Activated T-helper 2 cell treated with anti-CD3 and anti-CD28 coated beads, Interferon-gamma antibody, Interleukin-2, Interleukin-4, amounts not matched to agents 10 μg/mL and 5 μg/mL and 100 μg/mL, durations not matched to agents 14 hours and 24 hours and 36 hours (primary cell): ENCODE results near the gene CACNA1D. TPM values are rescaled to one million over a fixed set of nuclear protein-coding genes. Genes with fewer than 3 reads are reported as not detected.

ENCODE experiments used
- DNase-seq: peaks from one replicate; pipeline ENCODE4 v3.0.0; 2021; ENCODE audit warnings: low spot score
- H3K27ac Mint-ChIP-seq: one replicate; pipeline ENCODE4 v1.8.0; 2021; ENCODE audit warnings: mixed read lengths
- H3K27me3 Mint-ChIP-seq: one replicate; pipeline ENCODE4 v1.8.0; 2021; ENCODE audit warnings: low read depth, mixed read lengths
- H3K36me3 Mint-ChIP-seq: one replicate; pipeline ENCODE4 v1.8.0; 2021; ENCODE audit warnings: low read depth, mixed read lengths
- H3K4me1 Mint-ChIP-seq: one replicate; pipeline ENCODE4 v1.8.0; 2021; ENCODE audit warnings: low read depth, mixed read lengths
- H3K4me3 Mint-ChIP-seq: one replicate; pipeline ENCODE4 v1.8.0; 2021; ENCODE audit warnings: low read depth, mild to moderate bottlenecking, moderate library complexity, mixed read lengths
- H3K9me3 Mint-ChIP-seq: one replicate; pipeline ENCODE4 v1.8.0; 2021; ENCODE audit warnings: mixed read lengths
- intact Hi-C: fragments of 100-400 bp; cut with micrococcal nuclease; formaldehyde crosslinking; loops from one replicate; pipeline ENCODE4 v1.15.1; 2023
- total RNA-seq: library from RNA; stranded (reverse); gene quantifications from 2 replicates; pipeline ENCODE4 v1.2.3, GENCODE V29; 2022

Gene CACNA1D
- total RNA-seq, 1 donor from 2014 or later: 9.3 TPM

- intact Hi-C loops: no loop called here
- no peak overlapping the region for H3K27ac Mint-ChIP-seq
These were observed 177.0 kb downstream of the CACNA1D start for GRCh38 chr3:53671192-53671960.

GRCh38 chr3:53671961-53672299 is 177.5 kb downstream of the CACNA1D start:
- intact Hi-C loops: no loop called here
- no peaks in the 10 kb centered on the region for H3K4me1 Mint-ChIP-seq
- H3K27ac Mint-ChIP-seq: no peak overlapping the region
- DNase-seq: no peak
- H3K27me3 Mint-ChIP-seq: peaks cover 29% of the 10 kb centered on the region
- H3K36me3 Mint-ChIP-seq: no peaks in the 10 kb centered on the region
- no peaks in the 10 kb centered on the region for H3K9me3 Mint-ChIP-seq
- H3K4me3 Mint-ChIP-seq: no peak overlapping the region

More at GRCh38 chr3:53671192-53671960, 177.0 kb downstream of the CACNA1D start:
- no peak for DNase-seq
- no peaks in the 10 kb centered on the region for H3K36me3 Mint-ChIP-seq
- peaks cover 29% of the 10 kb centered on the region for H3K27me3 Mint-ChIP-seq
- no peaks in the 10 kb centered on the region for H3K9me3 Mint-ChIP-seq
- H3K4me3 Mint-ChIP-seq: no peak overlapping the region
- H3K4me1 Mint-ChIP-seq: no peaks in the 10 kb centered on the region

- Mint-ChIP-seq H3K27me3 (peaks cover 22% of the 10 kb centered on the region), H3K9me3 (no peaks in the 10 kb centered on the region), H3K4me3 (no peak overlapping the region), H3K4me1 (peaks cover 3% of the 10 kb centered on the region), H3K36me3 (no peaks in the 10 kb centered on the region), H3K27ac (no peak overlapping the region)
- no peak for DNase-seq
- intact Hi-C loops: no loop called here
These were observed 178.6 kb downstream of the CACNA1D start for GRCh38 chr3:53672981-53673380.

DNA sequence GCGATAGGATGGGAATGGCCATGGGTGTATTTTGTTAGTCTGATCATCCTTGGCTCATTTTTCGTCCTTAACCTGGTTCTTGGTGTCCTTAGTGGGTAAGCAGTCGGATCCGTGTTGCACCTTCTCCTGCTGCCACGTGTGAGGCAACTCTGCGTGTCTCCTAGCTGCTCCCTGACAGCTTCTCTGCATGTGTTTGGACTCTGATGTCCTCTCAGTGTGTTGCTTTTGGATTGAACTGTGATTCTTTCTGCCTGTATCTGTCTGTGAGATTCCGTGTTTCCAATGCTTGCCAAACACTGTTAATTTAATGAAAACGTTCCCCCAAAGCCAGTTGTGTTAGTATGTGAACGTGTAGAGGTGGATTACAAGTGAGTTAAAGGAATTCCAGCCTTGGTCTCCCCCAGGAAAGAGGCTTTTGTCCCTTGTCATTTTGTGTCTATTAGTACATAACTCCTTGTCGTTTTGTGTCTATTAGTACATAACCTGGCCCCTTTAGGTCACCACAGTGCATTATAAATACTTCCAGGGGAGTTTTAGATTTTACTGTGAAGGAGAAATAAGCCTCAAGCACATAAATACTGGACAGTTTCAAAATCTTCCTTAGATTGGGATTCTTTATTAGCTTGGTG is 179.4 kb downstream of the CACNA1D start:
- H3K9me3 Mint-ChIP-seq: no peaks in the 10 kb centered on the region
- peaks cover 3% of the 10 kb centered on the region for H3K4me1 Mint-ChIP-seq
- H3K27me3 Mint-ChIP-seq: peaks cover 22% of the 10 kb centered on the region
- no peak overlapping the region for H3K27ac Mint-ChIP-seq
- no peak overlapping the region for H3K4me3 Mint-ChIP-seq
- H3K36me3 Mint-ChIP-seq: no peaks in the 10 kb centered on the region
- DNase-seq: no peak
- intact Hi-C loops: no loop called here

- Mint-ChIP-seq H3K27me3 (peaks cover 20% of the 10 kb centered on the region), H3K9me3 (no peaks in the 10 kb centered on the region), H3K36me3 (no peaks in the 10 kb centered on the region), H3K4me3 (no peak overlapping the region), H3K27ac (no peak overlapping the region), H3K4me1 (peaks cover 3% of the 10 kb centered on the region)
- intact Hi-C loops: no loop called here
- DNase-seq: no peak
These were observed 180.2 kb downstream of the CACNA1D start for GRCh38 chr3:53674582-53674981.

DNA sequence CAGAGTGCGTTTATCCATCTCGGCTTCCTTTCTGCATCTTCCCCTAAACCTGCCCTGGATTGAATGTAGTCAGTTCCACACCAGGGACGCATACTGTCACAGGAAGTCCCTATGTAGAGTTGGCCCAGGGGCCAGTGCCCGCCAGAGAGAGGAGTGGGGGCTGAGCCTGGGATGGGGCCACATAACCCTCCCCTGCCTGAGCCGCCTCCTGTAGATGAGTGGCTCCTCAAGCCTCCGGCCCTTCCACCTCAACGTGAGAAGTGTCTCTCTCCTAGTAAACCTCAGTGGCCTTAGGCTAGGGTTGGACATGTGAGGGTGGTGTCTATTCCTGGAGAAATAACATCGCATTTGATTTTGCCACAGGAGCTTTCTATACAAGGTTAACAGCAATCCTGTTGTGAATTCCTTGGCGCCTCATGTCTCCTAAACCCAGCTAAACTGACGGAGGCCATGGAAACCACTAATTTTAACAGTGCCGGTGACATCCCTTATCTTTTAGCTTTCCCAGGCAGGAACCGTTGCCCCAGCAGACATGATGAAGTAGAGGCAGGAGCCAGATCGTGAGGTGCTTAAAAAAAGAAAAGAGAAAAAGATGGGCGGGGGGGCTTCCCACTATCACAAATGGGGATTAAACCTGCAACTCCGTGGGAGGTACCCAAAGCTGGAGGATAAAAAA is 180.7 kb downstream of the CACNA1D start:
- DNase-seq: no peak
- H3K4me1 Mint-ChIP-seq: peaks cover 3% of the 10 kb centered on the region
- no peaks in the 10 kb centered on the region for H3K9me3 Mint-ChIP-seq
- no peak overlapping the region for H3K27ac Mint-ChIP-seq
- intact Hi-C loops: loop anchor here (5.0 kb wide), 1 partner anchor 37 kb away; no protein-coding TSS in a partner anchor
- peaks cover 21% of the 10 kb centered on the region for H3K27me3 Mint-ChIP-seq
- no peaks in the 10 kb centered on the region for H3K36me3 Mint-ChIP-seq
- H3K4me3 Mint-ChIP-seq: no peak overlapping the region

DNA sequence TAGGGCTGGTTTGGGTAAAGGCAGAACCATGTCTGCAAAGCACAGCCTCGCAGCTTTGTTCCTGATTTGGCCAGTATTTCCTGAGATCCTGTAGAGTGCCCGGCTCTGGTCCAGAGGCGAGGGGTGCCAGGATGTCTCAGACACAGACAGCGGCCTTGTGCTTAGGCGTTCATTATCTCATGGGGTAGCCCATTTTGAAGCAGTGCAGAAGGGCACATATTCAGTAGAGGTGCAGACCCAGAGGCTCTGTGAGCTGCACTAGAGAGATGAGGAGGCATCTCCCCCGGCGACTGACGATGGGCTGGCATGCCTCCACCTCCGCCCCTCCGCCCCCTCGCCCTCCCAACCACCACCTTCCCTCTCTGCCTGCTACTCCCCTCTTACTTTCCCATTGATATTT is 181.5 kb downstream of the CACNA1D start:
- H3K4me1 Mint-ChIP-seq: peaks cover 3% of the 10 kb centered on the region
- H3K9me3 Mint-ChIP-seq: no peaks in the 10 kb centered on the region
- intact Hi-C loops: loop anchor here (5.0 kb wide), 1 partner anchor 36 kb away; no protein-coding TSS in a partner anchor
- H3K27ac Mint-ChIP-seq: no peak overlapping the region
- H3K36me3 Mint-ChIP-seq: no peaks in the 10 kb centered on the region
- no peak overlapping the region for H3K4me3 Mint-ChIP-seq
- no peak for DNase-seq
- peaks cover 29% of the 10 kb centered on the region for H3K27me3 Mint-ChIP-seq

DNA sequence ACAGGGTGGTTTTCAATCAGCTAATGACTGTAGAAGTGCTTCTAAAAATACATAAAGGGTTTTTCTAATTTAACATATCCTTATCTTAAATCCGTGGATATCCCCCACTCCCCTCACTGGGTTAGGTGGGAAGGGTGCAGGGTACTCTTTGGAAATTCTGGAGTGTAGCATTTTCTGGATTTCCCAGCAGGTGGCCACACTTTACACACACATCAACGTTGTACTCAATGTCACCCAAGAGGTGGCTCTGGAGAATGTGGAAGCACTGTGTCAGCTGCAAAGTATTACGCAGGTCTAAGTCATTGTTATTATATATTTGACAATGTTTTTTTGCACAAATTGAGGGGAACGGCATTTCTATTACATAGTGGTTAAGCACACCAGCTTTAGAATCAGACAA is 183.0 kb downstream of the CACNA1D start:
- Mint-ChIP-seq H3K4me3 (no peak overlapping the region), H3K27ac (no peak overlapping the region), H3K9me3 (no peaks in the 10 kb centered on the region), H3K36me3 (no peaks in the 10 kb centered on the region), H3K27me3 (peaks cover 34% of the 10 kb centered on the region), H3K4me1 (peaks cover 3% of the 10 kb centered on the region)
- intact Hi-C loops: loop anchor here (5.0 kb wide), 1 partner anchor 35 kb away; no protein-coding TSS in a partner anchor
- DNase-seq: no peak

- no peak for DNase-seq
- Mint-ChIP-seq H3K27ac (no peak overlapping the region), H3K4me3 (no peak overlapping the region), H3K27me3 (peaks cover 50% of the 10 kb centered on the region), H3K36me3 (no peaks in the 10 kb centered on the region), H3K4me1 (peaks cover 3% of the 10 kb centered on the region), H3K9me3 (no peaks in the 10 kb centered on the region)
- intact Hi-C loops: no loop called here
These were observed 185.6 kb downstream of the CACNA1D start for GRCh38 chr3:53680028-53680427.

DNA sequence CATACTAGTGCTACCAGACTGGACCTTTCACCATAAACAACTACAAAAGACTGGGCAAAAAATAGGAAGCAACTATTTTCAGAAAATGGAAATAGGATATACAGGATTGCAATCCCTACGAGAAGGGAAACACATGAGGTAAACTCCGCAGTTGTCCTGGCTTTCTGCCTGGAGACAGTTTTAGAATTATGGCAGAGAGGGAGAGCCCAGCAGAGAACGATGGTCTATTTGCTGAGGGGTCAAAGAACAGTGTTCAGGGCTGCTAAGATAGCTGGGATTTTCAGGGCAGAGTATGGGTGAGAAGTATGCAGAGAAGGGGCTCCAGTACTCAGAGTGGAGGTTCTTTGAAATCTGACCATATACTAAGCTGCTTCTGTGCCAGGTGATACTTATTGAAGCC is 188.4 kb downstream of the CACNA1D start:
- Mint-ChIP-seq H3K9me3 (no peaks in the 10 kb centered on the region), H3K4me1 (no peaks in the 10 kb centered on the region), H3K27me3 (peaks cover 65% of the 10 kb centered on the region), H3K4me3 (no peak overlapping the region), H3K27ac (no peak overlapping the region), H3K36me3 (no peaks in the 10 kb centered on the region)
- intact Hi-C loops: no loop called here
- DNase-seq: no peak

DNA sequence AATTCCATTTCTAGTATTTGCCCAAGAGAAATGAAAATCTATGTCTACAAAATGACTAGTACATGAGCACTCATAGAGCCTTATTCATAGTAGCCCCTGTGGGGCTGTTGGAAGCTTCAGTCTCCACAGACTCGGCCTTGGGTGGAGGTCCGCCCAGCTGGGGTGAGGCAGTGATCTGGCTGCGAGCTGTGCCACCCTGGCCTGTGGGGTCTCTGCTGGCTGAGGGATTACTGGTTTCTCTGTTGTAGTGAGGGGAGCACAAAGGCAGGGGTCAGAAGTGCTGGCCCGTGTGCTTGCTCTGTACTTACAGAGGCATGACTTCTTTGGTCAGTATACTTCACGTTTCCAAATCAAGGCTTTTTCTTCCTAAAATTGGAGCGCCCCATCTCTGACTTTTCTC is 193.7 kb downstream of the CACNA1D start:
- DNase-seq: no peak
- intact Hi-C loops: no loop called here
- Mint-ChIP-seq H3K27ac (no peak overlapping the region), H3K9me3 (no peaks in the 10 kb centered on the region), H3K4me3 (no peak overlapping the region), H3K4me1 (peaks cover 9% of the 10 kb centered on the region), H3K27me3 (peaks cover 36% of the 10 kb centered on the region), H3K36me3 (no peaks in the 10 kb centered on the region)

DNA sequence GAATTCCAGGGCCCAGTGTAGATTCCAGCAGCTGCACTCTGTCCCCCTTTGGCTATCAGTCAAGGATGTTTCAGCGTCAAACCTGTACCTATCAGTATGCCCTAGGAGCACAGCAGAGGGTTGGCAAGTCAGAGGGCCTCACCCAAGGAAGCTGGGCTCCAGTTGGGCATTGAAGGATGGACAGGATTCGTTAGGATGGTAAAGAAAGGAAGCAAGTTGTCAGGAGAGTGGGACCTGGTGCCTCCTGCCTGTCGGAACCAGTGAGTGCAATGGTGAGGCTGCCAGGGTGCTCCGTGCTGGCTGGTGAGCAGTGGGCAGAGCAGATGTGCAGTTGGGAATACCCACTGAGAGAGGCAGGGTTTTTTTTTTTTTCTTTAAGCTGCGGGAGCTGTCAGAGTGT is 194.6 kb downstream of the CACNA1D start:
- Mint-ChIP-seq H3K27me3 (peaks cover 27% of the 10 kb centered on the region), H3K27ac (no peak overlapping the region), H3K4me1 (peaks cover 17% of the 10 kb centered on the region)

GRCh38 chr3:53689681-53690080 is 195.3 kb downstream of the CACNA1D start:
- intact Hi-C loops: no loop called here
- Mint-ChIP-seq H3K36me3 (no peaks in the 10 kb centered on the region), H3K27ac (no peak overlapping the region)

More for the DNA sequence above, 194.6 kb downstream of the CACNA1D start:
- Mint-ChIP-seq H3K4me3 (no peak overlapping the region), H3K36me3 (no peaks in the 10 kb centered on the region), H3K9me3 (no peaks in the 10 kb centered on the region)
- intact Hi-C loops: no loop called here
- DNase-seq: no peak

More at GRCh38 chr3:53689681-53690080, 195.3 kb downstream of the CACNA1D start:
- DNase-seq: no peak
- peaks cover 20% of the 10 kb centered on the region for H3K4me1 Mint-ChIP-seq
- no peak overlapping the region for H3K4me3 Mint-ChIP-seq
- peaks cover 21% of the 10 kb centered on the region for H3K27me3 Mint-ChIP-seq
- H3K9me3 Mint-ChIP-seq: no peaks in the 10 kb centered on the region
